Left renal cortex interstitium (tissue), 4 donors: ENCODE results near the gene THUMPD3. TPM values are rescaled to one million over a fixed set of nuclear protein-coding genes. Genes with fewer than 3 reads are reported as not detected.

ENCODE experiments used
- DNase-seq, 4 donors: peaks; one replicate each; pipeline ENCODE4 v3.0.0-alpha.2; 2013; ENCODE audit warnings: low read depth in 4 of 4, low spot score in 2 of 4, missing footprints in 1 of 4
- polyA plus RNA-seq, 4 donors: library from polyadenylated mRNA; unstranded; fragments of 120-200 nt; gene quantifications; one replicate each; pipeline ENCODE4 v1.2.1, GENCODE V29; 2013; ENCODE audit not compliant: insufficient read length in 4 of 4

The THUMPD3 gene
- polyA plus RNA-seq: 10 to 100 TPM; 50.0 to 67.4 (median 59.9) TPM

DNA sequence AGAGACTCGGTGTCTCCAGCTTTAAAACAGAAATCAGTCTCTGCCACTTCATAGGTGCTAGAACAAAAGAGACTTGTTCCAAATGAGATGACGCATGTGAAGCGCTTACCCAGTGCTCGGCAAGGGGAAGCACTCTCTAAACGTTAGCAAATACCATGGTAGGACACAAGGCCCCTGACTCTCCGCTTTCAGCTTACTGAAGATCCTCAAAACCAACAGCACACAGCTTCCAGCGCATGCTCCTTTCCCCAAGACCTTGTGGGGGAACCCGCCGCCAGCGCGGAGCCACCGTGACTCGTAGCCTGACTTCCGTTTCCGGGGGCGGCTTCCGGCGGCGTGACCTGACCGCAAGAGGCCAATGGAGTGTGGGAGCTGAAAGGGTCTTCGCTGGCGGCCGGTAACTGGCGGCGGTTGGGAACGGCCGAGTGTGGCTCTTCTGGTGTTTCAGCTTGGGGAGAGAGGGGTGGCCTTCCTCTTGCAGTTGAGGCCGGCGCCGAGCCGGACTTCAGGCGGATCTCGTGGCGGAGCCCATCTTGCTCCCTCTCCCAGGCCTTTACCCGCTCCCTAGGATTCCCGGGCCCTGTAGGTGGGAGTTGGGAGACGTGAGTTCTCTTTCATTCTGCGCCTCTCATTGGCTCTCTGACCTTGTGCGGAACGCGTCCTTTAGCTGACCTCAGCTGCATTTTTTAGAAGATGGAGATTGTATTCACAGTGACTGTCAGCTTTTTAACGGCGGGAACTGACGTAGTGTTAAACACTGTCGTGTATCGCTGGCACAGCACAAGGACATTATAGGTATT, at the start of gene THUMPD3:
THUMPD3 (plus strand) TSS at position 324 of the 800 bp plus-strand sequence. CDS start 2,015 bp downstream, outside the sequence.
- peak; percentile 84 to 87 (median 84) for DNase-seq

DNA sequence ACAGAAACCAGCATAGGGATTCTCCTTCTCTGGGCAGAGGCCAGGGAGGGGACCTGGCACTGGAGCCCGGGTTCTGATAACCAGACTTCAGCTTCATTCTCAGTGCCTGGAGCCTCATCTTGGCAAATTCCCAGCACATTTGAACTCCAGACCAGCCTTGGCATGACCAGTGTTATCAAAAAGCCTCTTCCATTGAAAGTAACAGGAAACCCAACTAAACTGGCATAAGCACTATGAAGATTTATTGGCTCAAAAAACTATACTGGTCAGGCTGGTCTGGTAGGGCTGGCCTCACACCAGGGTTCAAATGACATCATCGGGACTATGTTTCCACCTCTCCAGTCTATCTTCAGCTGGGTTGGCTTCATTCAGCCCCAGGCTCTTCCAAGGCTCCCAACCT, 48.1 kb upstream of the THUMPD3 start:
- DNase-seq: no peak

GRCh38 chr3:9316881-9317361, 45.9 kb upstream of the THUMPD3 start:
- peak in 3 of 4 donors; percentile 32 to 65 (median 62) for DNase-seq

- no peak for DNase-seq
These were observed 40.1 kb upstream of the THUMPD3 start for GRCh38 chr3:9322780-9323179.

GRCh38 chr3:9324944-9325343, 37.9 kb upstream of the THUMPD3 start:
- no peak for DNase-seq

- DNase-seq: no peak
These were observed 35.3 kb upstream of the THUMPD3 start for GRCh38 chr3:9327578-9327977.

DNA sequence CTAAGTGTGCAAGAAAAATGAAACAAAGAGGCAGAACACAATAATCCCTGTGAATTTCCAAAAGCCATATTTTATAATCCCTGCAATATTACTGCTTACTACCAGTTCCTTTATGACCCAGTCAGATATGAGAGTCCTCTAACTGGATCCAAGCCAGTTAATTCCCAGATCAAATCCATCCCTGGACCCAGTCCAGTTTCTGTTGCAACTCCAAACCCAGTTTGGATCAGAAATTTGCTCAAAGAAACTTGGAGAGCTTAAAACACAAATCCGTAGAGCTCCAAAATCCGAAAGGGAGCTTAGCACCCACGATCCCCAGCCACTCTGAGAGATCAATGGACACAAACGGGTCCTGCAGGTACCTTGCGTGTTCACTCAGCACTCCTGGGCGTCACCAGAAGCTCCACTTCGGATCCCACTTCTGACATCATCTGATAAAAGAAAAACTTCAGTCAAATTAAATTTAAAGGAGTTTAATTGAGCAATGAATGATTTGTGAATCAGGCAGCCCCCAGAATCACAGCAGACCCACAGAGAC, 32.6 kb upstream of the THUMPD3 start:
- DNase-seq: no peak

DNA sequence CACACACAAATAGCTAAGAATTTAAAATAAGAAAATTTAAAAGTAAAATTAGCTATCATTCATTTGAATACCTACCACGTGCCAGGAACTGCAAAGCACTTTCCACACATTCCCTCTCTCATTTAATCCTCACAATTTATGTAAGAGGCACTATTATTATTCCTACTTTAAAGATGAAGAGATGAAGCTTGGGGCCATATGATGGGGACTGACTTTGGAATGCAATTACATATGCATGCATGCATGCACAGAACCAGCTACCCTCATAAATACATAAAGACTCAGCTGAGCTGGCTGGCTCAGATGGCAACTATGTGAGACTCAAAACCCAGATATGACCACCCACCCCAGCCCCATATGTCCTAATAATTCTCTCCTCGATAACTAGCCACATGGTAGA, 31.7 kb upstream of the THUMPD3 start:
- DNase-seq: no peak

- no peak for DNase-seq
These were observed 30.4 kb upstream of the THUMPD3 start for GRCh38 chr3:9332250-9333030.

DNA sequence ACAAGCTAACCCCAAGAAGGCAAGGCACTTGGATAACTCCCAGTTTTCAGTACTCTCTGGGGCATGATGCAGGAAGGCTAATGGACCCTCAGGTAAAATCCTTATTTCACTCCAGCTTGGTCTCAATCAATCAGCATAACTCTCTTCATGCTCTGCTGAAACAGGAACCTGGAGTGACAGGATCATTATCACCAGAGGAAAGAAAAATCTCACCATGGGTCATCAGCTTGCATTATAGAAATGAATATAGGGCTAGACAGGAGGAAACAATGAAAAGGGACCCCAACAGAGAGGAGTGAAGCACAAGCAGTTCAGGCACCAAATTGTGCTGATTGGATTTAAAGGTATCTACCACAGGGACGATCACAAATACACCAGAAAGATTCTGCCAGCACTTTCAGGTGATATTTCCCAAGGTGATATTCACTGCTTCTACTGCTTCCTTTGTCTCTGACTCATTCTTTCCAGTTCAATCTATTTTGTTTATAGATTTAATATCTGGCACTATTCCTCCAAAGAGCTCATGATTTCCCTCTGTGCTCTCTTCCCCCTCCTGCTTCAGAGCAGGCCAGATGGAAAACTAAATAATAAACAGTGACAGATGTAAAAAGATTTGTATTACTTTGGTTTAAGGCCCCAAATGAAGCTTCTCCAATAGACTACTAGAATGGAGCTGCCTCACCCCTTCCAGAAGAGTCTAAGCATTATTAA, 22.9 kb upstream of the THUMPD3 start:
- no peak for DNase-seq

DNA sequence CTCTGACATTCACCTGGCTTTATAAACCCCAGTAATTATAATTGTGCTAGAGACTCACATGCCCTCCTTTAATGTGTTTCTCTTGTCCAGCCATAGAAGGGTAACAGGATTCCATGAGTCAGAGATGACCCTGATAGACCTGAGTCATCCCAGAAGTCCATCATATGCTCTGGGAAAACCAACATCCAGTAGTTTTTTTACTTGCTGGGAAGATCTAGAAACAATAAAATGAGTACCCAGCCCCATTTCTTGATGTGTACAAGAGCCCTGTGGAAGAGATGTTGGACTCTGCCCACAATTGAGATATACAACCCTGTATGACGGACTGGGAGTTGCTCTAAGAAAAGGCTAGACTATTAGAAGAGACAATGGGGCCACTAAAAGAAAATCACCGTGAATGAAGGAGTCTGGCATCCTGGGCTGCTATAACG, 22.4 kb upstream of the THUMPD3 start:
- DNase-seq: no peak

DNA sequence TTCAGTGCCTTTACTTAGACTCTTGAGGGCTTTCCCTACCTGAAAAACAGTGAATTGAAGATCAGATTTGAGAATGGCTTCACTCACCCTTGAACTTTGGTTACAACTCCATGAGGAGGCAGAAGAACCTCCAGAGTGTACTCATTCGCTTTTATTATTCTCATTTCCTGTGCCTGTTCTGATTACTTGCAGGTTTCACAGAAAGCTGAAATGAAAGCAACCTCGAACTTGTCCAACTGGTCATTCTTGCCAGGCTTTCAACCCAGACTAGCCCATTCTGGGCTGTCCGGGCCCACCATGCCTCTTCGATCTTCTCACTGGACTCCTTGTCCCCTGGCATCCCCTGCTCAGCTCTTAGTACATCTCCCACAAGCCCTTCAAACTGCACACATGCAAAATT, 20.2 kb upstream of the THUMPD3 start:
- DNase-seq: no peak

DNA sequence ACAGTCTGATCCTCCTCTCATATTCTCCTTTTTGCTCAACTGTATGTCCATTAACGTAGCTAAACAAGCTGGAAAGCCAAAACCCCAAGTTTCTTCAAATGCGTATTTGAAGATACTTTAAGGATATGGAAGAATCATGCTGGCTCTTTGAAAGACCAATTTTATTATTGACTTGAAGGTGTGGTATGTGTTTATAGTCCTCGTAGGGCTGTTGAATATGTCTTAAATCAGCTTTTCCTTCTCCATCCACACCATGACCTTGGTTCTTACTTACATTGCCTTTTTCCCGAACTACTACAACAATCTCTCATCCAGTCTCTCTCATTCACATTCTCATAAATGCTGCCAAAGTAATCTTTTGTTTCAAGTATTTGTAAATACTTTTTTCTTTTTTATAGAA, 19.7 kb upstream of the THUMPD3 start:
- DNase-seq: no peak

- DNase-seq: no peak
These were observed 17.8 kb upstream of the THUMPD3 start for GRCh38 chr3:9345041-9345440.

- DNase-seq: no peak
These were observed 16.7 kb upstream of the THUMPD3 start for GRCh38 chr3:9346141-9346540.

DNA sequence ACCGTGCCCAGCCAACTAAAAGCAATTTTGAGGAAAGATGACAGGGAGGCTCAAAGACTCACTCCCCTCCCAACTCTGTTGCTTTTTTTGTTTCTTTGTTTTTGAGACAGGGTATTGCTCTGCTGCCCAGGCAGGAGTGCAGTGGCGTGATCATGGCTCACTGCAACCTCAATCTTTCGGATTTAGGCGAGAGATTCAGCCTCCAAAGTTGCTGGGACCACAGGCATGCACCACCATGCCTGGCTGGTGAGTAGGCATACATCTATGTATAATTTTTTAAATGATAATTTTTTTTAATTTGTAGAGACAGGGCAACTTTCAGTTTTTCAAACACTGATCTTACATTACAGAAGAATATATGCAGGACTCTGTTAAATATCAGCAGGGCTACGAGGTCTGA, 15.8 kb upstream of the THUMPD3 start:
- DNase-seq: no peak

DNA sequence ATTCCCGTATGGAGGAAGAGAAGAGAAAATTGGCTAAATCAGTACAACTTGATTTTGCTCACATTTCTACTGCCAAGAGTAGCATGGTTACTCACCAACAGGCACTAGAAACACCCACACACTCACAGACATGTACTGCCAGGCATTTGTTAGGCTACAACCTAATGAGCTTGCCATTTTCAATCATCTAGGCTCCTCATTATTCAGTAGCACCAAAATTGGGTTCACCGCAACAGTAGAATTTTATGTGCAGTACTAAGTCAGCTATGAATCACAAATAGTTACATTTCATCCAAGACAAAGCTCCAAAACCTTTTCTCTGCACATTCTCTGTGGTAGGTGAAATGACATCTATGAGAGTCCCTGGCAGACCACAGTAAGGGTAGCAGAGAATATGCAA, 15.0 kb upstream of the THUMPD3 start:
- DNase-seq: no peak

DNA sequence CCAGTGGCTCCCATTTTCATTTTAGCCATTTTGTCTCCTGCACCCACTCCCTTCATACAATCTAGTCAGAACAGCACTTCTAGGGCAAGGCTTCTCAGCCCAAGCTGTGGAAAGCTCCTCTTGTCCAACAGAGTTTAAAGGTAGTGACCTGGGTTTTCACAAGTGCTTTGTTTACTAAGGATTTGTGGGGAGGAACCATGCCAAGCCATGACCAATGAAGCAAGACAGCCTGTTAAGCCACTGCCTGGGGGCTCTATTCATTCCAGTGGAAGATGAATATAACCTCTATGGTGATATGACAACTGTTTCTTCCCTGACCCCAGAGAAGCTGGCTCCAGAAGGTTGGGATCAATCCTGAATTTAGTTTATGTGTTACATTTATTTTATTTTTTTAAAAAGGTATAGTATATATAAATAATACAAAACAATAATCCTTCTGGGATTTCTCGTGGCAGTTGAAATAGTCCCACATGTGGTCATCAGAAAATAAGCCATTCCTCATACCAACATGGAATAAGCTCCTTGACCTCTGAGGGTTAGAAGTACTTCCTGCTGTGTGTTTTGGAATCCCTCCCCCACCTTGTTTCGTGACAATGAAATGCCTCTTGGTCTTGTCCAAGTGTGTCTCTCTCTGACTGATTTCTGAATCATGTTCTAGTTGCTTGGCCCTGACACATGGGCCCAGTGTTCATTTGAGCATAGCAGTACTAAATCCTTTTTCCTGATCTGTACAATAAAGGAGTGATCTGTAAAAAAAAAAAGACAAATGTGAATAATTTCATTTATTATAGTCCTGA, 13.3 kb upstream of the THUMPD3 start:
- no peak for DNase-seq

DNA sequence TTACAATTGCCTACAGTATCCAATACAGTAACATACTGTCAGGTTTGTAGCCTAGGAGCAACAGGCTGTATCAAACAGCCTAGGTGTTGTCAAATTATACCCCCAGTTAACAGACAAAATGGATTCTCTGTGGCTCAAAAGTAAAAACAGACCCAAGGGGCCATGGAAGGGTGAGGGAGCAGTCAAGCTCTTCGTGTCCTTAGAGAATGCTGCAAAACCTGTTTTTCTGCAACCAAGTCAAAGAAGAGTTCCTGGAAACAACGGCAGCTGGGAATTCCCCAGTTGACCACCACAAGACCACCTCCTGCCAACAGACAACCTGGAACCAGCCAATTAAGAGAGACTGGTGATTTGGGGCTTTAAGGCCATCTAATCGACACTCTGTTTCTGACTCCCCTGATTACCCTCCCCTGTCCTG, 11.1 kb upstream of the THUMPD3 start:
- DNase-seq: no peak
